HT-29 (cell line): ENCODE measurements around the gene MMP20. TPM values are rescaled to one million over a fixed set of nuclear protein-coding genes. Genes with fewer than 3 reads are reported as not detected.
"Not testable (repeated sequence)": the region's sequence is repeated elsewhere in the genome, so short reads cannot be mapped to it uniquely, and the experiment has no call there.

Experiments
- DNase-seq: peaks from one replicate; pipeline ENCODE4 v3.0.0-alpha.2; 2015; ENCODE audit warnings: low spot score
- total RNA-seq: library from RNA; depleted of rRNA; stranded (reverse); fragments of >200 nt; shearing (Covaris generic); gene quantifications from 2 replicates; pipeline ENCODE4 v1.2.3, GENCODE V29; 2014; rRNA removed

The MMP20 gene
- total RNA-seq = not detected in 2 replicates

GRCh38 chr11:102625177-102625576 lies at the start of gene MMP20:
TSS of gene MMP20 (minus strand) at chr11:102625332. CDS start at chr11:102625319, 13 bp downstream.
- no peak for DNase-seq

GRCh38 chr11:102669664-102670063 lies 44.5 kb upstream of the MMP20 start:
- no peak for DNase-seq

GRCh38 chr11:102666331-102666957 lies 41.3 kb upstream of the MMP20 start:
- peak; percentile 68 for DNase-seq

- peak; percentile 25 for DNase-seq
Measured at GRCh38 chr11:102664001-102664752, 39.0 kb upstream of the MMP20 start.

GRCh38 chr11:102662607-102663006 lies 37.5 kb upstream of the MMP20 start:
- DNase-seq = no peak

- DNase-seq = no peak
Measured at GRCh38 chr11:102661040-102661439, 35.9 kb upstream of the MMP20 start.

- DNase-seq = no peak
Measured at GRCh38 chr11:102656528-102656927, 31.4 kb upstream of the MMP20 start.

GRCh38 chr11:102655547-102655946 lies 30.4 kb upstream of the MMP20 start:
- DNase-seq = no peak

- DNase-seq = no peak
Measured at GRCh38 chr11:102654761-102655160, 29.6 kb upstream of the MMP20 start.

GRCh38 chr11:102653744-102654291 lies 28.7 kb upstream of the MMP20 start:
- DNase-seq = no peak

- DNase-seq = no peak
Measured at GRCh38 chr11:102647430-102647829, 22.3 kb upstream of the MMP20 start.

GRCh38 chr11:102643941-102644340 lies 18.8 kb upstream of the MMP20 start:
- no peak for DNase-seq

GRCh38 chr11:102640946-102641345 lies 15.8 kb upstream of the MMP20 start:
- DNase-seq = no peak

- peak; percentile 25 for DNase-seq
Measured at GRCh38 chr11:102639656-102640055, 14.5 kb upstream of the MMP20 start.

- DNase-seq = peak; percentile 62
Measured at GRCh38 chr11:102637731-102638130, 12.6 kb upstream of the MMP20 start.

- no peak for DNase-seq
Measured at GRCh38 chr11:102633385-102634026, 8.4 kb upstream of the MMP20 start.

- no peak for DNase-seq
Measured at GRCh38 chr11:102632026-102632425, 6.9 kb upstream of the MMP20 start.

GRCh38 chr11:102630598-102631448 lies 5.7 kb upstream of the MMP20 start:
- DNase-seq = no peak

GRCh38 chr11:102629908-102630307 lies 4.8 kb upstream of the MMP20 start:
- not testable (repeated sequence) for DNase-seq

- no peak for DNase-seq
Measured at GRCh38 chr11:102626676-102627075, 1.5 kb upstream of the MMP20 start.

- no peak for DNase-seq
Measured at GRCh38 chr11:102623998-102624397, 1.1 kb downstream of the MMP20 start.
